CD4-positive, alpha-beta memory T cell (primary cell): ENCODE results near the gene SYT2. TPM values are rescaled to one million over a fixed set of nuclear protein-coding genes. Genes with fewer than 3 reads are reported as not detected.
"Not testable (repeated sequence)": the region's sequence is repeated elsewhere in the genome, so short reads cannot be mapped to it uniquely, and the experiment has no call there.

ENCODE experiments used
- CTCF ChIA-PET: fragments of 350-600 bp; sonication (Branson Sonifier 250); formaldehyde crosslinking; loops from one replicate; lab custom pipeline; 2021; ENCODE audit warnings: inconsistent platforms; ENCODE audit not compliant: partially characterized antibody; lab: Charles Lee
- POLR2A ChIA-PET: fragments of 350-600 bp; sonication (Branson Sonifier 250); formaldehyde crosslinking; loops from one replicate; lab custom pipeline; 2021; ENCODE audit not compliant: partially characterized antibody; lab: Charles Lee
- DNase-seq, 5 donors: peaks; one replicate each; pipeline versions ENCODE4 v3.0.0 to v3.0.0-alpha.2; 2020 to 2022; ENCODE audit warnings: mixed read lengths in 1 of 5
- H3K27ac ChIP-seq: one replicate; pipeline ENCODE4 v1.7.0; 2013; ENCODE audit warnings: low read depth, low read length
- H3K27me3 ChIP-seq: 2 replicates; pipeline ENCODE4 v1.7.0; 2013; ENCODE audit warnings: mild to moderate bottlenecking, low read length, moderate library complexity; ENCODE audit not compliant: insufficient read depth
- H3K36me3 ChIP-seq: 2 replicates; pipeline ENCODE4 v1.7.0; 2013; ENCODE audit warnings: mild to moderate bottlenecking, low read length, moderate library complexity; ENCODE audit not compliant: insufficient read depth
- H3K4me1 ChIP-seq: 2 replicates; pipeline ENCODE4 v1.7.0; 2013; ENCODE audit warnings: mild to moderate bottlenecking, low read length, moderate library complexity; ENCODE audit not compliant: insufficient read depth
- H3K4me3 ChIP-seq, 2 donors: one replicate each; pipeline ENCODE4 v1.7.0; 2013; ENCODE audit warnings: low read length in 2 of 2, mild to moderate bottlenecking in 1 of 2
- H3K9me3 ChIP-seq, 2 donors: one replicate each; pipeline ENCODE4 v1.7.0; 2013; ENCODE audit warnings: low read length in 2 of 2, control low read depth in 1 of 2; ENCODE audit not compliant: control insufficient read depth in 1 of 2
- H3K27ac Mint-ChIP-seq, 7 donors: one replicate each; pipeline ENCODE4 v1.8.0; 2020 to 2021; ENCODE audit warnings: mixed read lengths in 7 of 7, mild to moderate bottlenecking in 6 of 7, inconsistent platforms in 3 of 7, moderate library complexity in 3 of 7
- H3K27me3 Mint-ChIP-seq, 2 donors: one replicate each; pipeline ENCODE4 v1.8.0; 2020 to 2021; ENCODE audit warnings: mixed read lengths in 2 of 2
- H3K36me3 Mint-ChIP-seq, 2 donors: one replicate each; pipeline ENCODE4 v1.8.0; 2020 to 2021; ENCODE audit warnings: mixed read lengths in 2 of 2, inconsistent platforms in 1 of 2, mild to moderate bottlenecking in 1 of 2
- H3K4me1 Mint-ChIP-seq, 4 donors: one replicate each; pipeline ENCODE4 v1.8.0; 2020 to 2021; ENCODE audit warnings: mixed read lengths in 4 of 4, mild to moderate bottlenecking in 1 of 4
- H3K4me3 Mint-ChIP-seq, 8 donors: one replicate each; pipeline ENCODE4 v1.8.0; 2020 to 2021; ENCODE audit warnings: mixed read lengths in 8 of 8, mild to moderate bottlenecking in 7 of 8, moderate library complexity in 6 of 8, inconsistent platforms in 3 of 8
- H3K9me3 Mint-ChIP-seq, 8 donors: one replicate each; pipeline ENCODE4 v1.8.0; 2020 to 2021; ENCODE audit warnings: mixed read lengths in 8 of 8, mild to moderate bottlenecking in 5 of 8, inconsistent platforms in 3 of 8, moderate library complexity in 1 of 8
- intact Hi-C: fragments of 100-400 bp; cut with micrococcal nuclease; formaldehyde crosslinking; loops from one replicate; pipeline ENCODE4 v1.15.1; 2023
- polyA plus RNA-seq, 2 donors: library from polyadenylated mRNA; unstranded; fragments of 300-500 nt; fragmentation: Illumina TruSeq; gene quantifications; one replicate each; pipeline ENCODE4 v1.2.3, GENCODE V29; 2021
- total RNA-seq, 2 experiments: library from RNA; stranded (reverse); gene quantifications; one replicate each; pipeline ENCODE4 v1.2.3, GENCODE V29; 2021

Gene SYT2
- total and polyA plus RNA-seq, 4 experiments from 2014 or later = 0.03 TPM; not detected in 3

DNA sequence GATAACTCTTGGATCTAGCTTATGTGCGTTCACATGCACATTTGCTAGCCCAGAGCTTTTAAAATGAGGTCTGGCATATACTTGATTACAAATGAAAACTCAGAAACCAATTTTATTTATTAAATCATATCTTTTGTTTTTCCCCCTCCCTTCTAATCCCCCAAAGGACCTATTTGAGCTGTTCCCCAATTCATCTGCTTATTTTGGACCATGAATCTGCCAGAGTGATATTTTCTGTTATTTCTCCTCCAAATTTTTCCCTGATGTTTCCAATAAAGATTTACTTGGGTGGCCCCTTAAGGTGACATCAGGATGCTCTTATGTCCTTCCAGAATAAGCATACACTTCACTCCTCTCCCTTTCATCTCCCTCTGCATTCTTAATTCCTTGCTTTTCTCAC lies 123.4 kb downstream of the SYT2 start:
- Histone ChIP-seq H3K36me3 (no peaks in the 10 kb centered on the region), H3K4me3 (no peak overlapping the region), H3K27ac (no peak overlapping the region), H3K27me3 (no peaks in the 10 kb centered on the region), H3K9me3 (no peaks in the 10 kb centered on the region), H3K4me1 (no peaks in the 10 kb centered on the region)
- no peak for DNase-seq
- intact Hi-C loops = no loop called here
- H3K4me1 Mint-ChIP-seq = peaks cover 0 to 1% (median 0%) of the 10 kb centered on the region in 4 donors
- H3K27ac Mint-ChIP-seq = peak overlapping the region in 1 of 7 donors; percentile 4
- H3K36me3 Mint-ChIP-seq = peaks cover 10 to 31% of the 10 kb centered on the region in 2 donors
- H3K9me3 Mint-ChIP-seq = no peaks in the 10 kb centered on the region
- CTCF ChIA-PET = interaction anchor here (1.0 kb wide), 1 partner anchor 12 kb away, joined by 3 read pairs; no protein-coding TSS in a partner anchor
- POLR2A ChIA-PET = no interaction called here
- no peak overlapping the region for H3K4me3 Mint-ChIP-seq
- H3K27me3 Mint-ChIP-seq = no peaks in the 10 kb centered on the region

- H3K9me3 ChIP-seq = no peaks in the 10 kb centered on the region
- no peaks in the 10 kb centered on the region for H3K36me3 ChIP-seq
- H3K27ac ChIP-seq = no peak overlapping the region
- Mint-ChIP-seq H3K4me3 (no peak overlapping the region), H3K27me3 (no peaks in the 10 kb centered on the region), H3K27ac (peak overlapping the region in 1 of 7 donors; percentile 64), H3K36me3 (peaks cover 11 to 38% of the 10 kb centered on the region in 2 donors), H3K9me3 (no peaks in the 10 kb centered on the region), H3K4me1 (peaks cover 0 to 1% (median 0%) of the 10 kb centered on the region in 4 donors)
- H3K4me3 ChIP-seq = no peak overlapping the region
- intact Hi-C loops = no loop called here
- no peaks in the 10 kb centered on the region for H3K4me1 ChIP-seq
- H3K27me3 ChIP-seq = no peaks in the 10 kb centered on the region
- CTCF ChIA-PET = interaction anchor here (1.2 kb wide), 1 partner anchor 14 kb away, joined by 4 read pairs; no protein-coding TSS in a partner anchor
- DNase-seq = no peak
- POLR2A ChIA-PET = no interaction called here
Measured at GRCh38 chr1:202586018-202586821, 124.0 kb downstream of the SYT2 start.

GRCh38 chr1:202585590-202585933 lies 124.7 kb downstream of the SYT2 start:
- no peak overlapping the region for H3K4me3 ChIP-seq
- POLR2A ChIA-PET = no interaction called here
- peaks cover 17 to 43% of the 10 kb centered on the region in 2 donors for H3K36me3 Mint-ChIP-seq
- no peak overlapping the region for H3K4me3 Mint-ChIP-seq
- H3K27ac ChIP-seq = no peak overlapping the region
- CTCF ChIA-PET = interaction anchor here (1.2 kb wide), 1 partner anchor 14 kb away, joined by 4 read pairs; no protein-coding TSS in a partner anchor
- peaks cover 0 to 1% (median 0%) of the 10 kb centered on the region in 4 donors for H3K4me1 Mint-ChIP-seq
- no peaks in the 10 kb centered on the region for H3K27me3 ChIP-seq
- H3K36me3 ChIP-seq = no peaks in the 10 kb centered on the region
- H3K27ac Mint-ChIP-seq = peak overlapping the region in 1 of 7 donors; percentile 64
- H3K4me1 ChIP-seq = no peaks in the 10 kb centered on the region
- H3K9me3 Mint-ChIP-seq = no peaks in the 10 kb centered on the region
- no peak for DNase-seq
- intact Hi-C loops = no loop called here
- H3K9me3 ChIP-seq = no peaks in the 10 kb centered on the region
- H3K27me3 Mint-ChIP-seq = no peaks in the 10 kb centered on the region

DNA sequence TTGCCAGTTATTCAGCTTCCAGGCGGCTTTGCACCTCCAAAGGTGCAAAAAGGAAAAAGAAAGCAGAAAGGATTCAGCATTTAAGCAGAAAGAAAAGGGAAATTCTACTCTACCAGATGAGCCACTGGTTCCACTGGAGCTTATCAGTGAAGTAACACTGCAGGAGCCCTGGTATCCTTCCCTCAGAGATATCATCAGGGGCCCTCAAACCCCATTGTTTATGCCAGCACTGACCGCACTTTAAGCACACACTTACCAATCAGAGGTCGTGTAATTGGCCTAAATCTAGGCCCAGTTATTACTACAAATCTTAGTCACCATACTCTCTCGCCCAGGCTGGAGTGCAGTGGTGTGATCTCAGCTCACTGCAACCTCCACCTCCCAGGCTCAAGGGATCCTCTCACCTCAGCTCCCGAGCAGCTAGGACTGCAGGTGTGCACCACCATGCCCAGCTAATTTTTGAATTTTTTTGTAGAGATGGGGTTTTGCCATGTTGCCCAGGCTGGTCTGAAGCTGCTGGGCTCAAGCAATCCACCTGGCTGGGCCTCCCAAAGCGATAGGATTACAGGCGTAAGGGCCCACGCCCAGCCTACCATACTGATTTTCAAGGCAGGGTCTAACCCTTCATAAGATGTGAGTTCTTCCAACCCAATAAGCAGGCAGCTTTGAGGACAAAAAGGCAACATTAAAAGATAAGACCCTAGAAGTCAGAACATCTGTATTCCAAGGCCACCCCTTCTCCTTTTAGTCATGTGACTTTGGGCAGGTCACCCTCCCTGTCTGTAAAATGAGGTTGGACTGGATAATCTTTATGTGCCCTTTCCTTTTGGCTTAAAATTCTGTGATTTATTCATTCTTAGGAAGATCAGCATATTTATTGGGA lies 125.3 kb downstream of the SYT2 start:
- no peaks in the 10 kb centered on the region for H3K27me3 Mint-ChIP-seq
- intact Hi-C loops = no loop called here

GRCh38 chr1:202582350-202582749 lies 127.9 kb downstream of the SYT2 start:
- H3K36me3 ChIP-seq, H3K27ac ChIP-seq, POLR2A ChIA-PET, H3K4me1 ChIP-seq, H3K4me1 Mint-ChIP-seq, H3K27me3 ChIP-seq, H3K27me3 Mint-ChIP-seq, H3K9me3 ChIP-seq, H3K27ac Mint-ChIP-seq, intact Hi-C loops, H3K4me3 Mint-ChIP-seq, H3K4me3 ChIP-seq, H3K9me3 Mint-ChIP-seq, DNase-seq: not testable (repeated sequence)
- CTCF ChIA-PET = interaction anchor here (1.2 to 1.4 kb wide), 2 partner anchors 11 to 20 kb away, joined by 3 to 4 read pairs; no protein-coding TSS in a partner anchor
- peaks cover 27 to 49% of the 10 kb centered on the region in 2 donors for H3K36me3 Mint-ChIP-seq

More for the DNA sequence above, 125.3 kb downstream of the SYT2 start:
- Mint-ChIP-seq H3K4me1 (no peaks in the 10 kb centered on the region), H3K27ac (no peak overlapping the region), H3K4me3 (no peak overlapping the region), H3K9me3 (no peaks in the 10 kb centered on the region), H3K36me3 (peaks cover 22 to 46% of the 10 kb centered on the region in 2 donors)
- H3K9me3 ChIP-seq = no peaks in the 10 kb centered on the region
- POLR2A ChIA-PET = no interaction called here
- no peak overlapping the region for H3K27ac ChIP-seq
- H3K4me3 ChIP-seq = no peak overlapping the region
- H3K27me3 ChIP-seq = no peaks in the 10 kb centered on the region
- no peak for DNase-seq
- H3K36me3 ChIP-seq = no peaks in the 10 kb centered on the region
- H3K4me1 ChIP-seq = no peaks in the 10 kb centered on the region
- CTCF ChIA-PET = interaction anchor here (0.9 to 1.2 kb wide), 2 partner anchors 13 to 119 kb away, joined by 3 to 4 read pairs; no protein-coding TSS in a partner anchor

GRCh38 chr1:202580619-202581018 lies 129.6 kb downstream of the SYT2 start:
- DNase-seq = no peak
- H3K4me1 ChIP-seq = no peaks in the 10 kb centered on the region
- H3K4me1 Mint-ChIP-seq = no peaks in the 10 kb centered on the region
- no peak overlapping the region for H3K4me3 Mint-ChIP-seq
- peaks cover 27 to 46% of the 10 kb centered on the region in 2 donors for H3K36me3 Mint-ChIP-seq
- POLR2A ChIA-PET = no interaction called here
- H3K36me3 ChIP-seq = no peaks in the 10 kb centered on the region
- H3K4me3 ChIP-seq = no peak overlapping the region
- intact Hi-C loops = no loop called here
- H3K27ac Mint-ChIP-seq = no peak overlapping the region
- no peaks in the 10 kb centered on the region for H3K9me3 ChIP-seq
- CTCF ChIA-PET = interaction anchor here (1.0 kb wide), 1 partner anchor 11 kb away, joined by 3 read pairs; no protein-coding TSS in a partner anchor
- no peaks in the 10 kb centered on the region for H3K9me3 Mint-ChIP-seq
- no peaks in the 10 kb centered on the region for H3K27me3 Mint-ChIP-seq
- no peak overlapping the region for H3K27ac ChIP-seq
- no peaks in the 10 kb centered on the region for H3K27me3 ChIP-seq

GRCh38 chr1:202579806-202580205 lies 130.4 kb downstream of the SYT2 start:
- H3K4me1 ChIP-seq = no peaks in the 10 kb centered on the region
- POLR2A ChIA-PET = no interaction called here
- intact Hi-C loops = no loop called here
- H3K4me3 ChIP-seq = no peak overlapping the region
- H3K27ac Mint-ChIP-seq = no peak overlapping the region
- H3K27ac ChIP-seq = no peak overlapping the region
- H3K4me3 Mint-ChIP-seq = no peak overlapping the region
- peaks cover 33 to 52% of the 10 kb centered on the region in 2 donors for H3K36me3 Mint-ChIP-seq
- no peaks in the 10 kb centered on the region for H3K4me1 Mint-ChIP-seq
- H3K27me3 Mint-ChIP-seq = no peaks in the 10 kb centered on the region
- no peaks in the 10 kb centered on the region for H3K9me3 ChIP-seq
- H3K9me3 Mint-ChIP-seq = no peaks in the 10 kb centered on the region
- no peak for DNase-seq
- no peaks in the 10 kb centered on the region for H3K36me3 ChIP-seq
- CTCF ChIA-PET = no interaction called here
- no peaks in the 10 kb centered on the region for H3K27me3 ChIP-seq
